Natural killer cell (primary cell): ENCODE results near the gene THSD7B. TPM values are rescaled to one million over a fixed set of nuclear protein-coding genes. Genes with fewer than 3 reads are reported as not detected.

Experiments used
- ATAC-seq, 3 donors: fragments of 150-1000 bp in 2 of 3; fragments of 200-7000 bp in 1 of 3; cut with Tn5 transposase; 1 replicate in 1 of 3; 2 replicates in 2 of 3; pipeline ENCODE4 v1.10.0; 2021; ENCODE audit warnings: mild to moderate bottlenecking in 2 of 3, moderate library complexity in 2 of 3
- DNase-seq, 2 donors: peaks; one replicate each; pipeline versions ENCODE4 v3.0.0 to v3.0.0-alpha.2; 2013 to 2021; ENCODE audit warnings: mixed read lengths in 1 of 2
- H3K27ac ChIP-seq: one replicate; pipeline ENCODE4 v1.5.1; 2013; ENCODE audit warnings: mild to moderate bottlenecking, low read length
- H3K27me3 ChIP-seq: one replicate; pipeline ENCODE4 v1.6.1; 2013; ENCODE audit warnings: low read length; ENCODE audit not compliant: control insufficient read depth, insufficient read depth
- H3K36me3 ChIP-seq: one replicate; pipeline ENCODE4 v1.6.1; 2013; ENCODE audit warnings: low read length; ENCODE audit not compliant: control insufficient read depth, insufficient read depth
- H3K4me1 ChIP-seq: one replicate; pipeline ENCODE4 v1.6.1; 2013; ENCODE audit warnings: low read length; ENCODE audit not compliant: control insufficient read depth, insufficient read depth
- H3K4me3 ChIP-seq: one replicate; pipeline ENCODE4 v1.5.1; 2013; ENCODE audit warnings: low read length
- H3K9me3 ChIP-seq: one replicate; pipeline ENCODE4 v1.6.1; 2013; ENCODE audit warnings: low read length; ENCODE audit not compliant: control insufficient read depth, insufficient read depth
- H3K27ac Mint-ChIP-seq, 2 donors: one replicate each; pipeline ENCODE4 v1.8.0; 2022; ENCODE audit warnings: mild to moderate bottlenecking in 2 of 2, mixed read lengths in 2 of 2, moderate library complexity in 1 of 2
- H3K27me3 Mint-ChIP-seq, 2 donors: one replicate each; pipeline ENCODE4 v1.8.0; 2022; ENCODE audit warnings: low read depth in 2 of 2, mixed read lengths in 2 of 2
- H3K36me3 Mint-ChIP-seq: one replicate; pipeline ENCODE4 v1.8.0; 2022; ENCODE audit warnings: mixed read lengths
- H3K4me1 Mint-ChIP-seq, 2 donors: one replicate each; pipeline ENCODE4 v1.8.0; 2022; ENCODE audit warnings: mixed read lengths in 2 of 2
- H3K4me3 Mint-ChIP-seq: one replicate; pipeline ENCODE4 v1.8.0; 2022; ENCODE audit warnings: mild to moderate bottlenecking, moderate library complexity, mixed read lengths
- H3K9me3 Mint-ChIP-seq, 2 donors: one replicate each; pipeline ENCODE4 v1.8.0; 2022; ENCODE audit warnings: mixed read lengths in 2 of 2
- CTCF ChIP-seq: fragments of 200-600 bp; IDR thresholded peaks from one replicate; pipeline ENCODE4 v1.8.0; 2022; ENCODE audit warnings: antibody characterized with exemption
- WGBS: methylation state at CpG from one replicate; pipeline ENCODE4 v1.1.7; 2013; ENCODE audit warnings: missing lambda C conversion rate; ENCODE audit not compliant: insufficient coverage; 5-methylcytosine and 5-hydroxymethylcytosine counted together
- intact Hi-C: fragments of 100-400 bp; cut with micrococcal nuclease; formaldehyde crosslinking; loops from one replicate; pipeline ENCODE4 v1.14.2; 2022
- total RNA-seq, 4 donors: library from RNA; stranded (reverse); fragments of 120-200 nt in 1 of 4; gene quantifications; one replicate each; pipeline versions ENCODE4 v1.2.3 to v1.2.4, GENCODE V29; 2013 to 2022

The THSD7B gene
- total RNA-seq, 3 donors from 2014 or later (not counting 1 experiment from before 2014, with no cell fraction given): not detected

GRCh38 chr2:137525132-137525531 lies 759.8 kb downstream of the THSD7B start:
- no peak overlapping the region for H3K27ac ChIP-seq
- no peaks in the 10 kb centered on the region for H3K27me3 ChIP-seq
- WGBS: 29% methylated on average over 1 of the region's 1 CpG
- no peaks in the 10 kb centered on the region for H3K36me3 ChIP-seq
- peaks cover 3 to 11% of the 10 kb centered on the region in 2 donors for H3K9me3 Mint-ChIP-seq
- H3K36me3 Mint-ChIP-seq: no peaks in the 10 kb centered on the region
- no peaks in the 10 kb centered on the region for H3K4me1 Mint-ChIP-seq
- H3K27me3 Mint-ChIP-seq: no peaks in the 10 kb centered on the region
- no peaks in the 10 kb centered on the region for H3K4me1 ChIP-seq
- DNase-seq: no peak
- H3K4me3 Mint-ChIP-seq: no peak overlapping the region
- intact Hi-C loops: no loop called here
- no peak for ATAC-seq
- H3K4me3 ChIP-seq: no peak overlapping the region
- no peak for TF ChIP-seq CTCF
- H3K27ac Mint-ChIP-seq: no peak overlapping the region
- no peaks in the 10 kb centered on the region for H3K9me3 ChIP-seq

- no peak for ATAC-seq
- Histone ChIP-seq H3K36me3 (no peaks in the 10 kb centered on the region), H3K4me3 (no peak overlapping the region), H3K27me3 (no peaks in the 10 kb centered on the region), H3K4me1 (no peaks in the 10 kb centered on the region), H3K27ac (no peak overlapping the region), H3K9me3 (no peaks in the 10 kb centered on the region)
- intact Hi-C loops: no loop called here
- Mint-ChIP-seq H3K4me1 (no peaks in the 10 kb centered on the region), H3K9me3 (peaks cover 3 to 11% of the 10 kb centered on the region in 2 donors), H3K4me3 (no peak overlapping the region), H3K27ac (no peak overlapping the region), H3K27me3 (no peaks in the 10 kb centered on the region), H3K36me3 (no peaks in the 10 kb centered on the region)
- no peak for TF ChIP-seq CTCF
- 78% methylated on average over 2 of the region's 2 CpGs for WGBS
- DNase-seq: no peak
Observed at GRCh38 chr2:137525641-137526190, 760.4 kb downstream of the THSD7B start.

- ATAC-seq: no peak
- H3K9me3 Mint-ChIP-seq: peaks cover 10 to 14% of the 10 kb centered on the region in 2 donors
- H3K36me3 Mint-ChIP-seq: no peaks in the 10 kb centered on the region
- WGBS: 72% methylated on average over 5 of the region's 5 CpGs
- Histone ChIP-seq H3K36me3 (no peaks in the 10 kb centered on the region), H3K27me3 (no peaks in the 10 kb centered on the region), H3K4me1 (no peaks in the 10 kb centered on the region), H3K4me3 (no peak overlapping the region), H3K27ac (no peak overlapping the region), H3K9me3 (peaks cover 3% of the 10 kb centered on the region)
- no peaks in the 10 kb centered on the region for H3K27me3 Mint-ChIP-seq
- no peak for TF ChIP-seq CTCF
- no peak for DNase-seq
- no peak overlapping the region for H3K4me3 Mint-ChIP-seq
- H3K4me1 Mint-ChIP-seq: no peaks in the 10 kb centered on the region
- H3K27ac Mint-ChIP-seq: no peak overlapping the region
- intact Hi-C loops: no loop called here
Observed at GRCh38 chr2:137535897-137536296, 770.6 kb downstream of the THSD7B start.

- H3K27me3 ChIP-seq: no peaks in the 10 kb centered on the region
- TF ChIP-seq CTCF: no peak
- H3K27ac Mint-ChIP-seq: no peak overlapping the region
- no peak overlapping the region for H3K27ac ChIP-seq
- H3K4me1 ChIP-seq: no peaks in the 10 kb centered on the region
- no peak overlapping the region for H3K4me3 Mint-ChIP-seq
- no peaks in the 10 kb centered on the region for H3K36me3 ChIP-seq
- no peak for ATAC-seq
- peaks cover 3% of the 10 kb centered on the region for H3K9me3 ChIP-seq
- WGBS: no CpG with 5 or more reads among the region's 1 CpG
- H3K4me1 Mint-ChIP-seq: no peaks in the 10 kb centered on the region
- H3K9me3 Mint-ChIP-seq: peaks cover 11 to 25% of the 10 kb centered on the region in 2 donors
- DNase-seq: no peak
- intact Hi-C loops: no loop called here
- H3K4me3 ChIP-seq: no peak overlapping the region
- no peaks in the 10 kb centered on the region for H3K27me3 Mint-ChIP-seq
- no peaks in the 10 kb centered on the region for H3K36me3 Mint-ChIP-seq
Observed at GRCh38 chr2:137539336-137539735, 774.0 kb downstream of the THSD7B start.
